Cardiac muscle cell (in vitro differentiated cells and primary cell): ENCODE data around the gene SDF2L1. TPM values are rescaled to one million over a fixed set of nuclear protein-coding genes. Genes with fewer than 3 reads are reported as not detected.

Experiments used
- DNase-seq, 2 donors: peaks; one replicate each; pipeline versions ENCODE4 v3.0.0 to v3.0.0-alpha.2; 2010 to 2017; ENCODE audit warnings: low read depth in 1 of 2, low spot score in 1 of 2
- H3K27ac ChIP-seq: fragments of 200-600 bp; sonication (generic); 2 replicates; pipeline ENCODE4 v1.5.1; 2016
- H3K27me3 ChIP-seq: fragments of 200-600 bp; sonication (generic); 2 replicates; pipeline ENCODE4 v1.6.0; 2016; ENCODE audit warnings: control low read depth
- H3K36me3 ChIP-seq: fragments of 200-600 bp; sonication (generic); 2 replicates; pipeline ENCODE4 v1.5.1; 2016; ENCODE audit warnings: control low read depth
- H3K4me1 ChIP-seq: fragments of 200-600 bp; sonication (generic); 2 replicates; pipeline ENCODE4 v1.8.1; 2017; ENCODE audit warnings: low read depth, mild to moderate bottlenecking, mixed run types
- H3K4me3 ChIP-seq: fragments of 200-600 bp; sonication (generic); 2 replicates; pipeline ENCODE4 v1.5.1; 2016; ENCODE audit warnings: mild to moderate bottlenecking
- H3K9me3 ChIP-seq: fragments of 200-600 bp; sonication (generic); 2 replicates; pipeline ENCODE4 v1.5.1; 2017; ENCODE audit warnings: low read depth, mild to moderate bottlenecking, control low read depth
- CTCF ChIP-seq: IDR thresholded peaks from 2 replicates; pipeline ENCODE4 v1.5.1; 2012; ENCODE audit warnings: low read depth, mild to moderate bottlenecking, low read length
- polyA plus RNA-seq: library from polyadenylated mRNA; unstranded; fragments of >200 nt; fragmentation: Nextera tagmentation; extraction: Ambion mirVana; gene quantifications from 2 replicates; pipeline ENCODE4 v1.2.1, GENCODE V29; 2016
- total RNA-seq: library from RNA; depleted of rRNA; stranded (reverse); fragments of >200 nt; gene quantifications from 2 replicates; pipeline ENCODE4 v1.2.3, GENCODE V29; 2016

Gene SDF2L1
- total and polyA plus RNA-seq, 2 experiments from 2014 or later = 26.8 to 127 TPM

GRCh38 chr22:21679383-21679782 lies 37.3 kb downstream of the SDF2L1 start:
- Histone ChIP-seq H3K4me3 (no peak overlapping the region), H3K27ac (no peak overlapping the region), H3K27me3 (no peaks in the 10 kb centered on the region), H3K4me1 (no peaks in the 10 kb centered on the region), H3K9me3 (no peaks in the 10 kb centered on the region), H3K36me3 (peaks cover 9% of the 10 kb centered on the region)
- DNase-seq = no peak
- no peak for TF ChIP-seq CTCF

GRCh38 chr22:21680830-21681565 lies 38.9 kb downstream of the SDF2L1 start:
- DNase-seq = no peak
- Histone ChIP-seq H3K27ac (no peak overlapping the region), H3K36me3 (peaks cover 9% of the 10 kb centered on the region), H3K27me3 (no peaks in the 10 kb centered on the region), H3K9me3 (no peaks in the 10 kb centered on the region), H3K4me1 (no peaks in the 10 kb centered on the region), H3K4me3 (no peak overlapping the region)
- no peak for TF ChIP-seq CTCF

GRCh38 chr22:21681566-21682370 lies 39.7 kb downstream of the SDF2L1 start:
- DNase-seq = no peak
- no peak overlapping the region for H3K27ac ChIP-seq
- no peak overlapping the region for H3K4me3 ChIP-seq
- H3K27me3 ChIP-seq = no peaks in the 10 kb centered on the region
- TF ChIP-seq CTCF = no peak
- H3K9me3 ChIP-seq = no peaks in the 10 kb centered on the region
- peaks cover 12% of the 10 kb centered on the region for H3K36me3 ChIP-seq
- H3K4me1 ChIP-seq = no peaks in the 10 kb centered on the region

GRCh38 chr22:21682385-21683175 lies 40.5 kb downstream of the SDF2L1 start:
- DNase-seq = no peak
- Histone ChIP-seq H3K27ac (no peak overlapping the region), H3K4me3 (no peak overlapping the region), H3K27me3 (no peaks in the 10 kb centered on the region), H3K36me3 (peaks cover 12% of the 10 kb centered on the region), H3K4me1 (no peaks in the 10 kb centered on the region), H3K9me3 (no peaks in the 10 kb centered on the region)
- TF ChIP-seq CTCF = no peak

GRCh38 chr22:21683401-21683811 lies 41.3 kb downstream of the SDF2L1 start:
- DNase-seq = no peak
- Histone ChIP-seq H3K4me1 (no peaks in the 10 kb centered on the region), H3K36me3 (peaks cover 12% of the 10 kb centered on the region), H3K9me3 (no peaks in the 10 kb centered on the region), H3K27ac (no peak overlapping the region), H3K27me3 (no peaks in the 10 kb centered on the region), H3K4me3 (no peak overlapping the region)
- TF ChIP-seq CTCF = no peak
